Measurements from ENCODE around the gene FUT2. TPM values are rescaled to one million over a fixed set of nuclear protein-coding genes. Genes with fewer than 3 reads are reported as not detected.
A peak's percentile ranks its signal among the peaks of the same experiment; 100 is the strongest.

FUT2 gene
- total RNA-seq, 1 experiment from 2014 or later, result 12.5 TPM

DNA sequence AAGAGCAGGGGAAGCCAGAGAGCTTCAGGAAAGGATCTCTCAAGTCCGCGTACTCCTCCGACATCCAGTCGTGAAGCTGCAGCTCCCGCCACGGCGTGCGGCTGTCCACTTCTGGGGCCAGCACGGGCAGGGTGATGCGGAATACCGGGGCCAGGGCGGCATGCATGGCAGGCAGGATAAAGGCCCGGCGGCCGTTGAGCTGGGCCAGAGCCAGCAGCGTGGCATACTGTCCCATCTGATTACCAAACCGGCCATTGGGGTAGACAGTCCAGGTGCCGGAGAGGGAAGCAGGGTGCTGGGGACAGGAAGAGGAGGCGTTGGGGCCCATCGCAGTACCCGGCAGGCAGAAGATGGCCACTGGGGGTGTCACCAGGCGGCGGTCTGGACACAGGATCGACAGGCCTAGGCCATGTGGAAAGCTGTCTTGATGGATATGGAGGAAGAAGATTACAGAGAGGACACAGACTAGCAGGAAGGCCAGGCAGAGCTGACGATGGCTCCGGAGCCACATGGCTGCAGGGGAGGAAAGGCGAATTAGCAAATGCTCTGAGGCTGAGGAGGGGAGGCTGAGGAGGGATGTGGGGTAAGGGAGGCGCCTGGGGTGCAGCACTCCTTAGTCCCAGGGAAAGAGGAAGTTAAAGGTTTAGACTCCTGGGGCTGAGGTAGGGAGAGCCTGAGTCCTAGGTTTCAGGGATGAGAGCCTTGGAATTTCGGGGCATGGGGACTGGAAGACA is 55.2 kb downstream of the FUT2 start:
- Histone ChIP-seq H3K27ac (ENCODE audit: low read depth, low read length) (peak overlapping the region; percentile 84), H3K27me3 (ENCODE audit: insufficient read depth, low read length) (no peaks in the 10 kb centered on the region), H2AFZ (ENCODE audit: low read depth, low read length, poor library complexity, severe bottlenecking) (no peak overlapping the region), H3K9me2 (ENCODE audit: insufficient read depth) (no peaks in the 10 kb centered on the region), H3K4me1 (ENCODE audit: control insufficient read depth in 1 of 2, insufficient read depth in 2 of 2, low read length in 2 of 2) (peaks cover 23 to 47% of the 10 kb centered on the region in 2 experiments), H3K79me2 (ENCODE audit: insufficient read depth, low read length) (peaks cover 43% of the 10 kb centered on the region), H3K9me3 (ENCODE audit: control insufficient read depth in 1 of 2, insufficient read depth in 1 of 2, low read depth in 1 of 2, low read length in 2 of 2) (no peaks in the 10 kb centered on the region), H3K4me2 (ENCODE audit: low read length) (peak overlapping the region; percentile 88), H3K36me3 (ENCODE audit: control insufficient read depth in 1 of 2, insufficient read depth in 2 of 2, low read length in 2 of 2) (peaks cover 14 to 27% of the 10 kb centered on the region in 2 experiments; a peak in 3 of 4 replicates), H3K4me3 (replicated peaks in 1 of 2; ENCODE audit: low read depth in 1 of 2, low read length in 2 of 2) (peak overlapping the region; percentile 78 to 95), H3K9ac (ENCODE audit: low read length) (peak overlapping the region; percentile 85), H4K20me1 (ENCODE audit: insufficient read depth) (no peaks in the 10 kb centered on the region)
- ChIA-PET CTCF (no interaction called here), RAD21 (ENCODE audit: low non-redundant PET in 1 of 2, low total read pairs in 2 of 2, uncharacterized antibody in 2 of 2, unreplicated experiment in 2 of 2) (no interaction called here), POLR2A (interaction anchor here (1.5 kb wide), 1 partner anchor 12 kb away, joined by 4 read pairs; no protein-coding TSS in a partner anchor)
- no peak for TF ChIP-seq POLR2AphosphoS5 (IDR thresholded peaks at IDR 0.05; ENCODE audit: low read depth, low read length)
- no peak for TF ChIP-seq SP1 (IDR thresholded peaks at IDR 0.05; ENCODE audit: low read depth)
- TF ChIP-seq, protein P1, sequence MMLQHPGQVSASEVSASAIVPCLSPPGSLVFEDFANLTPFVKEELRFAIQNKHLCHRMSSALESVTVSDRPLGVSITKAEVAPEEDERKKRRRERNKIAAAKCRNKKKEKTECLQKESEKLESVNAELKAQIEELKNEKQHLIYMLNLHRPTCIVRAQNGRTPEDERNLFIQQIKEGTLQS (IDR thresholded peaks at IDR 0.05), result no peak
- no peak for TF ChIP-seq CEBPB (IDR thresholded peaks at IDR 0.05; ENCODE audit: low read depth)
- TF ChIP-seq EZH2phosphoT487 (IDR thresholded peaks at IDR 0.05; ENCODE audit: borderline replicate concordance), result no peak
- no peak for TF ChIP-seq RAD21 (IDR thresholded peaks at IDR 0.05; ENCODE audit: low read depth)
- no peak for TF ChIP-seq SIN3A (IDR thresholded peaks at IDR 0.05; ENCODE audit: low read depth)
- no peak for TF ChIP-seq FOSL1 (IDR thresholded peaks at IDR 0.05; ENCODE audit: low read depth)
- TF ChIP-seq SRF (IDR thresholded peaks at IDR 0.05; ENCODE audit: low read depth), result no peak
- TF ChIP-seq EZH2 (IDR thresholded peaks at IDR 0.05), result no peak
- no peak for TF ChIP-seq ZNF274 (IDR thresholded peaks at IDR 0.05; ENCODE audit: low read depth, low read length)
- TF ChIP-seq, protein P2, sequence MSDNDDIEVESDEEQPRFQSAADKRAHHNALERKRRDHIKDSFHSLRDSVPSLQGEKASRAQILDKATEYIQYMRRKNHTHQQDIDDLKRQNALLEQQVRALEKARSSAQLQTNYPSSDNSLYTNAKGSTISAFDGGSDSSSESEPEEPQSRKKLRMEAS (IDR thresholded peaks at IDR 0.05), result no peak
- TF ChIP-seq EGR1 (IDR thresholded peaks at IDR 0.05; ENCODE audit: low read depth), result no peak
- TF ChIP-seq TCF7L2 (IDR thresholded peaks at IDR 0.05; ENCODE audit: borderline replicate concordance, extremely low read depth, insufficient read depth, insufficient read length), result no peak
- TF ChIP-seq JUND (IDR thresholded peaks at IDR 0.05), result no peak
- no peak for TF ChIP-seq POLR2A (IDR thresholded peaks at IDR 0.05; ENCODE audit: borderline replicate concordance, extremely low read depth, insufficient read depth, insufficient read length)
- TF ChIP-seq ZFX (IDR thresholded peaks at IDR 0.05), result no peak
- TF ChIP-seq, protein P3, sequence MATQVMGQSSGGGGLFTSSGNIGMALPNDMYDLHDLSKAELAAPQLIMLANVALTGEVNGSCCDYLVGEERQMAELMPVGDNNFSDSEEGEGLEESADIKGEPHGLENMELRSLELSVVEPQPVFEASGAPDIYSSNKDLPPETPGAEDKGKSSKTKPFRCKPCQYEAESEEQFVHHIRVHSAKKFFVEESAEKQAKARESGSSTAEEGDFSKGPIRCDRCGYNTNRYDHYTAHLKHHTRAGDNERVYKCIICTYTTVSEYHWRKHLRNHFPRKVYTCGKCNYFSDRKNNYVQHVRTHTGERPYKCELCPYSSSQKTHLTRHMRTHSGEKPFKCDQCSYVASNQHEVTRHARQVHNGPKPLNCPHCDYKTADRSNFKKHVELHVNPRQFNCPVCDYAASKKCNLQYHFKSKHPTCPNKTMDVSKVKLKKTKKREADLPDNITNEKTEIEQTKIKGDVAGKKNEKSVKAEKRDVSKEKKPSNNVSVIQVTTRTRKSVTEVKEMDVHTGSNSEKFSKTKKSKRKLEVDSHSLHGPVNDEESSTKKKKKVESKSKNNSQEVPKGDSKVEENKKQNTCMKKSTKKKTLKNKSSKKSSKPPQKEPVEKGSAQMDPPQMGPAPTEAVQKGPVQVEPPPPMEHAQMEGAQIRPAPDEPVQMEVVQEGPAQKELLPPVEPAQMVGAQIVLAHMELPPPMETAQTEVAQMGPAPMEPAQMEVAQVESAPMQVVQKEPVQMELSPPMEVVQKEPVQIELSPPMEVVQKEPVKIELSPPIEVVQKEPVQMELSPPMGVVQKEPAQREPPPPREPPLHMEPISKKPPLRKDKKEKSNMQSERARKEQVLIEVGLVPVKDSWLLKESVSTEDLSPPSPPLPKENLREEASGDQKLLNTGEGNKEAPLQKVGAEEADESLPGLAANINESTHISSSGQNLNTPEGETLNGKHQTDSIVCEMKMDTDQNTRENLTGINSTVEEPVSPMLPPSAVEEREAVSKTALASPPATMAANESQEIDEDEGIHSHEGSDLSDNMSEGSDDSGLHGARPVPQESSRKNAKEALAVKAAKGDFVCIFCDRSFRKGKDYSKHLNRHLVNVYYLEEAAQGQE (IDR thresholded peaks at IDR 0.05; ENCODE audit: low read depth), result no peak
- TF ChIP-seq, protein P4, sequence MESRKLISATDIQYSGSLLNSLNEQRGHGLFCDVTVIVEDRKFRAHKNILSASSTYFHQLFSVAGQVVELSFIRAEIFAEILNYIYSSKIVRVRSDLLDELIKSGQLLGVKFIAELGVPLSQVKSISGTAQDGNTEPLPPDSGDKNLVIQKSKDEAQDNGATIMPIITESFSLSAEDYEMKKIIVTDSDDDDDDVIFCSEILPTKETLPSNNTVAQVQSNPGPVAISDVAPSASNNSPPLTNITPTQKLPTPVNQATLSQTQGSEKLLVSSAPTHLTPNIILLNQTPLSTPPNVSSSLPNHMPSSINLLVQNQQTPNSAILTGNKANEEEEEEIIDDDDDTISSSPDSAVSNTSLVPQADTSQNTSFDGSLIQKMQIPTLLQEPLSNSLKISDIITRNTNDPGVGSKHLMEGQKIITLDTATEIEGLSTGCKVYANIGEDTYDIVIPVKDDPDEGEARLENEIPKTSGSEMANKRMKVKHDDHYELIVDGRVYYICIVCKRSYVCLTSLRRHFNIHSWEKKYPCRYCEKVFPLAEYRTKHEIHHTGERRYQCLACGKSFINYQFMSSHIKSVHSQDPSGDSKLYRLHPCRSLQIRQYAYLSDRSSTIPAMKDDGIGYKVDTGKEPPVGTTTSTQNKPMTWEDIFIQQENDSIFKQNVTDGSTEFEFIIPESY (IDR thresholded peaks at IDR 0.05; ENCODE audit: extremely low read depth, insufficient replicate concordance, low read length), result no peak
- TF ChIP-seq, protein P5, sequence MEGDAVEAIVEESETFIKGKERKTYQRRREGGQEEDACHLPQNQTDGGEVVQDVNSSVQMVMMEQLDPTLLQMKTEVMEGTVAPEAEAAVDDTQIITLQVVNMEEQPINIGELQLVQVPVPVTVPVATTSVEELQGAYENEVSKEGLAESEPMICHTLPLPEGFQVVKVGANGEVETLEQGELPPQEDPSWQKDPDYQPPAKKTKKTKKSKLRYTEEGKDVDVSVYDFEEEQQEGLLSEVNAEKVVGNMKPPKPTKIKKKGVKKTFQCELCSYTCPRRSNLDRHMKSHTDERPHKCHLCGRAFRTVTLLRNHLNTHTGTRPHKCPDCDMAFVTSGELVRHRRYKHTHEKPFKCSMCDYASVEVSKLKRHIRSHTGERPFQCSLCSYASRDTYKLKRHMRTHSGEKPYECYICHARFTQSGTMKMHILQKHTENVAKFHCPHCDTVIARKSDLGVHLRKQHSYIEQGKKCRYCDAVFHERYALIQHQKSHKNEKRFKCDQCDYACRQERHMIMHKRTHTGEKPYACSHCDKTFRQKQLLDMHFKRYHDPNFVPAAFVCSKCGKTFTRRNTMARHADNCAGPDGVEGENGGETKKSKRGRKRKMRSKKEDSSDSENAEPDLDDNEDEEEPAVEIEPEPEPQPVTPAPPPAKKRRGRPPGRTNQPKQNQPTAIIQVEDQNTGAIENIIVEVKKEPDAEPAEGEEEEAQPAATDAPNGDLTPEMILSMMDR (IDR thresholded peaks at IDR 0.05 in 2 of 3, conservative IDR thresholded peaks at IDR 0.05 in 1 of 3; ENCODE audit: borderline replicate concordance in 1 of 3, insufficient read depth in 1 of 3, low read depth in 2 of 3, low read length in 2 of 3), result no peak
- DNase-seq (ENCODE audit: low read depth, low spot score), result no peak
- BruUV-seq (replicated peaks), result no TSS peak
- ATAC-seq, result no peak
- intact Hi-C loops (cut with micrococcal nuclease), result no loop called here

All from HCT116 (cell line).